ENCODE results near the gene TOR1AIP1. TPM values are rescaled to one million over a fixed set of nuclear protein-coding genes. Genes with fewer than 3 reads are reported as not detected.
A peak's percentile ranks its signal among the peaks of the same experiment; 100 is the strongest.
"Not testable (repeated sequence)": the region's sequence is repeated elsewhere in the genome, so short reads cannot be mapped to it uniquely, and the experiment has no call there.

Gene TOR1AIP1
- total RNA-seq, 1 donor from 2014 or later: 51.5 TPM

DNA sequence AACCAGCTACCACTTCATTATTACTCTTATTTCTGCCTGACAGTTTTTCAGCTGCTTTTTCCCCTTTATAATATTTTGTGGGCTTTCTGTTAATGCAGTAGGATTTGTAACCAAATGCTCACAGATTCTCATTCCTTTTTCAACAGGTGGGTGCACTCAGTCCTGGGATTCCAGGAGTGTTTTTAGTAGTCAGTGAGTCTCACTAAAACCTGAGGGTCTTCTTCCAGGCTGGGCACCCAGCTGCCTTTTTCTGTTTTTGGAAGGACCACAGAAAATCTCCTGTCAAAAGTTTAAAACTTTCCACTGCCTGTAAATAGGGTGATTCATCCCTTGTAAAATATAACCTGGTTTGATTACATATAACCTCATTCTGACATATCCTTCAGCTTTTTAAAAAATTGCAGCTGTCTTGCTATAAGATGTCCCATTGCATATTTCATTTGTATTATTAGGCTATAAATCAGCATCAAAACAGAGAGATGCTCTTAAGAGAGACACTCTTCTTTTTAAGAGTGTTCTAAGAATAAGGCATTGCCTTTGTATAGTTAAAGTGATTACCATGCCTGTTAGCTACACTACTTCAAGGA, 55.7 kb downstream of the TOR1AIP1 start:
- DNase-seq (ENCODE audit: low spot score): no peak

DNA sequence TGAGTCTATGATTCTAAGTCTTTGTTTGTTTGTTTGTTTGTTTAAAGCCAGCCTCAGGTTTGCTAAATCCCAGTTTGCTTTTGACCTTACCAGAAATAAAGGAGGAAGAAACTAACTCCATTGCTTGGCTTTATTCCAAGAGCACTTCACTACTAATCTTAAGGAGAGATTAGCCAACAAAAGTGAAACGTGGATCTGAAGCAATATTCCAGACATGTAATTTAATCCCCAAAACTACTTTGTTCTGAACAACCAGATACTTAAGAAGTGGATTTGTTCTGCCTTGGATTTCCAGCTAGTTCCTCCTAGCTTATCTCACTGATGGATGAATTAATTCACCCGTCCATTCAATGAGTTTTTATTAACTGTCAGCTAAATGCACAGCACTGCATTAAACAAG, 56.7 kb downstream of the TOR1AIP1 start:
- no peak for DNase-seq (ENCODE audit: low spot score)

DNA sequence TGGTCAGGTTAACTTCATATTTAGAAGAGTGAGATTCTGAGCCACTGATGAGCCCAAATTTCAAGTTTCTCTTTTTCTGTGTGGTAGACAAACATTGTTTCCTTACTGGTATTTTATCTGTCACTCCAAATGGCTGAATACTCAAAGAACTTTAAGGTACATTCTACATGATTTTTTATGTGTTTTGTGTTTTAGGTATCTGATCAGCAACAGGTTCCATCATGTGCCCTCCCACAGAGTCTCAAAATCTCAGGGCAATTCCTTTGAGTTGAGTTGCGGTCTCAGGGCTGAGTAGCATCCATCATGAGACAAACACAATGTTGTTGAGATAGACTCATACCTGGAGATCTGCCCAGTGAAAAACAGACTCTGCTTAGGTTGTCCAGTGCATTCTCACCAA, 57.9 kb downstream of the TOR1AIP1 start:
- no peak for DNase-seq (ENCODE audit: low spot score)

DNA sequence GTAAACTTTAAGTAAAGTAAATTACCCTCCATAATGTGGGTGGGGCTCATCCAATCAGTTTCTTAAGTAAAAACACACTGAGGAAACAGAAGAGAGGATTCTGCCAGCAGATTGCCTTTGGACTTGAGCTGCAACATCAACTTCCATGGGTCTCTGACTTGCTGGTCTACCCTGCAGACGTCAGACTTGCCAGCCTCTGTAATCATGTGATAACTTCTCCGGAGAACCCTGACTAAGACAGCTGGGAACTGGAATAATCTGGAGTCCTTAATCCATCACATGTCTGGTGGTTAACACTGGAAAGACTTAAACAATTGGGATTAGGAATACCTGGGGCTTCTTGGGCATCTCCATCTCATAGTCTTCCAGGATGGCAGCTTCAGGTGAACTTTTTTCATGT, 59.4 kb downstream of the TOR1AIP1 start:
- no peak for DNase-seq (ENCODE audit: low spot score)

DNA sequence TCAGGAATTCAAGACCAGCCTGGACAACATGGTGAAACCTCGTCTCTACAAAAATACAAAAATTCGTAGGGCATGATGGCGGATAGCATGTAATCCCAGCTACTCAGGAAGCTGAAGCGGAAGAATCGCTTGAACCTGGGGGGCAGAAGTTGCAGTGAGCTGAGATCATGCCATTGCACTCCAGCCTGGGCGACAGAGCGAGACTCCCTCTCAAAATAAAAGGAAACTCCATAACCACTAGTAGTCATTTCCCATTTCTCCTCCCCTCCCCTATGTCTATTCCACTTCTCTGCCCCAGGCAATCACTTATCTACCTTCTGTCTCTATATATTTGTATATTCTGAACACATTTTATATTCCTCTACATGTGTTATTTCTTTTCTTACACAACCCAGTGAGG, 68.6 kb downstream of the TOR1AIP1 start:
- DNase-seq (ENCODE audit: low spot score): no peak

DNA sequence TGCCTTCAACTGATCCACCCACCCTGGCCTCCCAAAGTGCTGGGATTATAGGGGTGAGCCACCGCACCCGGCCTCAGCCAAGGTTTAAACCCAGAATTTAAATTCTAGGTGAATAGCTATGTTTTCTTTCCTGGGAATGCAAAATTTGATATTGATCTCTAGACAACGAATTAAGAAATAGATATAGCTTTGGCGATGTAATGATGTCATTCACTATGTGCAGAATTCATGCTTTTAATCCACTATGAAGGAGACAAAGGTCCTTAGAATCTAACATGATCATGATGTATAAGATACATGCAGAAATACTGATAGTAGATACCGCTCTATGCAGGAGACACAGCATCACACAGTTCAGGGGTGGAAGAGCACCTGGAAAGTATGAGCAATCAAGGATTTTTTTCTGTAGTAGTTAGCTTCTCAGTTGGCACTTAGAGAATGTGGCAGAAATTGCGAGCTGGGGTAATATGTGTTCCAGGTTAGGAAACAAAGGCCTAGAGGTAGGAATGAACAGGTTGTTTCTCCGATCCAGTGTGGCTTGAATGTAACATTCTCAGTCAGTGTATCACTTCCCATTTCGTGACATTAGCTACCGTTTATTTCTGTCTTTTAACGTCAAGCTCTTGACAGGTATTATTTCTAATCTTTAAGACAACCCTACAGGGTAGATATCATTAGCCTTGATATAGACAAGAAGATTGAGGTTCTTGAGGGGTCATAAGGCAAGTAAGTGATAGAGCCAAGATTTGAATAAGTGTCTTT, 69.5 kb downstream of the TOR1AIP1 start:
- DNase-seq (ENCODE audit: low spot score): no peak

DNA sequence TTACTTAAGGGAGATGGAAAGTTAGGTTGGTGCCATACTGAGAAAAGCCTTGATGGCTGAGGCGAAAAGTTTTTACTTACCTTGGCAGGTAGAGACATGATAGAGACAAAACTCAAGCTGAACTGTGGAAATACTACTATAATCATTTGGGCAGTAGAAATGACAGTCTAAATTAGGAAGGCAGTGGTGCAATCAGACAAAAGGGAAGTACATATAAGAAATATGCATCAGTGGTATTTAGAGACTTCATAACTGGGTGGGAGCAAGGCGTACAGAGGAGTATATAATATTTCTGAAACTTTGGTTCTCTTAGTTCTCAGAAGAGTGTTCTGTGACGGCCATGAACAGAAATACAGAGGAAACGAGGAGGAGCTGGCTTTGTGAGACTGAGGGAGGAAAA, 70.1 kb downstream of the TOR1AIP1 start:
- no peak for DNase-seq (ENCODE audit: low spot score)

DNA sequence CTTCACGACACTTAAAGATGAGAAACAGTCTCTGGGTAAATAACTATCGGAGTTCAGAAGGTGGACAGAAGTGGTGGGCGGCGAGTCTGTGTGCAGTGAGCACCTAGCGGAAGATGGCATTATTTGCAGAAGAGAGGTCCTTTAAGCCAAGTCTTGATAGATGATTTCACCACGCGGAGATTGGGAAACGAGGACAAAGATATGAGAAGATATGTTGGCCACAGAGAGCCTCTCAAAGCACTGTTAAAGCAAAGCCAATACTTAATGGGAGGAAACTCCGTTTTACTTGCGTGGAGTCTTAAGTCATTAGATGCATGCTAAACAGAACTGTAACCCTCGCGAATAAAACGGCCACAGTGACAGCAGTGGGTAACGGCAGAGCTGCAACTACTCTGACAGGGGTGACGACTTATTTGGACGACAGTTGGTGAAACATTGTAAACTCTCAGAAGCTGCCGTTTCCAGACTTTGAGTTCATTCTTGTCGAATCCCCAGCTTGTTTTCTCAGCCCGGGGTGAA, 71.9 kb downstream of the TOR1AIP1 start:
- no peak for DNase-seq (ENCODE audit: low spot score)

DNA sequence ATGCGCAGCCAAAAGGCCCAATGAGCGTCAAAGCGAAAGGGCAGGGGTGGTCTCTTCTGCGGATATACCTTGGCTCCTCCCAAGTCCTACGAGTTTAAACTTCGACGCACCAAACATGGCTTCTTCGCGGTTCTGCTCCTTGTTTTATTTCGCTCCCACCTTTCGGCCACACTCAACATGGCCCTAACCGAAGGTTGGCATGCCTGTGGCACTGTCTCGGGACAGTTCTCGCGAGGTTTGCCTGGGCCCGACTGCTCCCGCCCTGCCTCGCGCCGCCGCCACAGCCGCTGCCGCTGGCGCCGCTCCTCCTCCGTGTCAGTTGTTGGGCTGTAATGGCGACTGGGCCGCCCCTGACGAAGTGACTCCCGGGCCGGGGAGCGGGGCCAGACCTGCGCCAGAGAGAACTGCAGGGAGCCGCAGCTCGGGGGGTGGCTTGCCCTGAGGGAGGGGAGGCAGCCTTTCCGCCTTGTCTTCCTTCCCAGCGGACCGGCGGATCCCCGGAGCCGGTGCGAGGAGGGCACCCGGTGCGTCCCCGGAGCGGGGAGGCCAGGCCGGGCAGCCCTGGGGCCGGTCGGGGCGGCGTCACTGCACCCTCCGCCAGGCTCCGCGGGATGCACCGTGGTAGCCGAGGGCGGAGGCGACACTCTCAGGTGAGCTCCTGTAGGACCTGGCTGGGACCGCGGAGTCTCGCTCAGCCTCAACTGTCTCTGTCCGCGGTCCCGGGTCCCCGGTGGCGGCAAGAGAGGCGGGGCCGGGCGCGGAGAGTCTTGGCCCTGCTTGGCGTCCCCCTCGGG, 72.6 kb downstream of the TOR1AIP1 start, which contains the start of gene CEP350:
TSS of gene CEP350 (plus strand) at position 318 of the 794 bp plus-strand sequence. CDS start 31,372 bp downstream, outside the sequence.
- DNase-seq (ENCODE audit: low spot score): peak; percentile 99

DNA sequence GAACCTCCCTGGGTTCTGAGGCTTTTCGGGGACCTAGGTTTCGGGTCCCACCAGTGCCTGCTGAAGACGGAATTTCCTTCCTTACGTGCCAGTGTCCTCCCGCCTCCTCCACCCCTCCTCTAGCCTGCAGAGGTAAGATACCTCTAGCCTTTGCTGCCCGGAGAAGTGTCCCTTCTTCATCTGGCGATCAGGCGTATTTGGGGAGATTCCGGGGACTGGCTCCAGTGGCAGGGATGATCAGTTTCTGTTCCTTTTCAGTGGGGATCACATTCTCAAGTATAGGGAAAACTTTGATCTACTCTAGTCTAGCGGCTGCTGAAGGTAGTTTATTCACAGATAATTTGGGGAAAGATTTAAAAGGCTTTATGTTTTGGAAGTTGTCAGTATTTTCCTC, 73.2 kb downstream of the TOR1AIP1 start:
- DNase-seq (ENCODE audit: low spot score): no peak

DNA sequence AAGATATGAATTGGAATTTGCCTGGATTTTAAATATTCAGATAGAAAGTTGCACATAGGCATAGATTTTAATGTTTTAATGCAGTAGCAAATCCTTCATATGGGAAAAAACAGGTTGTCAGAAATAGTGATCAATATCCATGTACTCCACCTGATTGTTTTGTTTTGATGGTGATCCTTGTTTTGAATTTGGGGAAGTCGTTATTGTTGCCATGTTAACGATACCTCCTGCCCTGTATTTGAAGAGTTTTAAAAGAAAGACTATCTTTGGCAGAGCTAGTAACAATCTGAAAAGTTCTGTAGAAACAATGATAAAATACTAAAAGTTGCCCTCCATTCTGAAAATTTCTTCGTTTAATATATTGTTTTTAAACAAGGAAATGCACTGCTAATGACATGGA, 73.6 kb downstream of the TOR1AIP1 start:
- no peak for DNase-seq (ENCODE audit: low spot score)

DNA sequence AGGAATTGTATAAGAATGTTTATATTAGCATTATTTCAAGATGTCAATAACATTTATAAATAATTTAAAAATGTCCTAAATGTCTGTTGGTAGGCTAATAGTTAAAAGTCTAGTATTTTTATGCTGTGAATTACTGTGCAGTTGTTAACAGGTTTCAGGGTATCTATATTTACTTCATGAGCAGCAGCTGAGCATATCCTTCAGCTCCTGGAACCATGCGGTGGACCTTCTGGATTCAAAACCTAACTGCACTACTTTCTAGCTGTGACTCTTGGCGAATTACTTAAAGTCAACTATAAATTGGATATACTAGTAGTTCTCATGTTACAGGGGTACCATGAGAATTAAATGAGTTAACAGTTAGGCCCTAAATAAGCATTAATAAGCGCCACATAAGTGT, 76.3 kb downstream of the TOR1AIP1 start:
- no peak for DNase-seq (ENCODE audit: low spot score)

DNA sequence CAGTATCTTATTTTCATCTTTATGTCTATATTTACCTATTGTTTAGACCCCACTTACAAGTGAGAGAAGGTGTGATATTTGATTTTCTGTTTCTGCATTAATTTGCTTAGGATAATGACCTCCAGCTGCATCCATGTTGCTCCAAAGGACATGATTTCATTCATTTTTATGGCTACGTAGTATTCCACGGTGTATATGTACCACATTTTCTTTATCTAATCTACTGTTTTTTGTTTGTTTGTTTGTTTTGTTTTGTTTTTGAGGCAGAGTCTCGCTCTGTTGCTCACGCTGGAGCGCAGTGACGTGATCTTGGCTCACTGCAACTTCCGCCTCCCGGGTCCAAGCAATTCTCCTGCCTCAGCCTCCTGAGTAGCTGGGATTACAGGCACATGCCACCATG, 80.1 kb downstream of the TOR1AIP1 start:
- DNase-seq (ENCODE audit: low spot score): not testable (repeated sequence)

DNA sequence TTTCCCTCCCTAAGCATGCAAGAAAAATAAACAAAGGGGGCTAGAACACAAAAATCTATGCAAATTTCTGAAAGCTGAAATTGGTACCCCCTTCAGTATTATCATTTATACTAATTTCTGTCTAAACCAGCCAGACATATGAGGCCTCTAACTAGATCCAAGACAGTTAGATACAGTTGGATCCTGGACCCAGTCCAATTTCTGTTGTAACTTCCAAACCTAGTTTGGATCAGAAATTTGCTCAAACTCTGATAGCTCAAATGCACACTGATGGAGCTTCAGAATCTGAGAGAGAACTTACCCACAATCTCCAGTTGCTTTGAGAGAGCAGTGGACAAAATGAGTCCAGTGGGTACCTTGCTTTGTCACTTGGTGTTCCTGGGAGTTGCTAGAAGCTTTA, 84.5 kb downstream of the TOR1AIP1 start:
- no peak for DNase-seq (ENCODE audit: low spot score)

DNA sequence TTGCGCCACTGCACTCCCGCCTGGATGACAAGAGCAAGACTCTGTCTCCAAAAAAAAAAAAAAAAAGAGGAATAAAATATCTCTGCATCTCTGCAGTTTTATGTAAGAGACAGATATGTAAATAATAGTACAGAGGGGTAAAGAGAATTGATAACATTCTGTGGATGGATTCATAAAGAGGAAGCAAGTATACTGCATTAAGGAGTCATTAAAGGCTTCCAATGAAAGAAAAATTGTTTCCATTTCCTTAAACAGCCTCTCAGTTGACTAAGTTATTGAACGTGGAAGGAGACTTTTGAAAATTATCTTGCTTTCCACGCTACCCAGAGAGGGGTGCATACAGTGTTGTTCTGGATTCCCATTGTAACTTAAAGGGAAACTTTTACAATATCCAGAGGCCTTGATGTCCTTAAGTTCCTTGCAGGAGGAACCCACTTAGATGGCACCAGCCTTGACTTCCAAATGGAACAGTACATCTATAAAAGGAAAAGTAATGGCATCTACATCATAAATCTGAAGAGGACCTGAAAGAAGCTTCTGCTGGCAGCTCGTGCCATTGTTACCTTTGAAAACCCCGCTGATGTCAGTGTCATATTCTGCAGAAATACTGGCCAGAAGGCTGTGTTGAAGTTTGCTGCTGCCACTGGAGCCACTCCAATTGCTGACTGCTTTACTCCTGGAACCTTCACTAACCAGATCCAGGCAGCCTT, 86.4 kb downstream of the TOR1AIP1 start:
- no peak for DNase-seq (ENCODE audit: low spot score)

DNA sequence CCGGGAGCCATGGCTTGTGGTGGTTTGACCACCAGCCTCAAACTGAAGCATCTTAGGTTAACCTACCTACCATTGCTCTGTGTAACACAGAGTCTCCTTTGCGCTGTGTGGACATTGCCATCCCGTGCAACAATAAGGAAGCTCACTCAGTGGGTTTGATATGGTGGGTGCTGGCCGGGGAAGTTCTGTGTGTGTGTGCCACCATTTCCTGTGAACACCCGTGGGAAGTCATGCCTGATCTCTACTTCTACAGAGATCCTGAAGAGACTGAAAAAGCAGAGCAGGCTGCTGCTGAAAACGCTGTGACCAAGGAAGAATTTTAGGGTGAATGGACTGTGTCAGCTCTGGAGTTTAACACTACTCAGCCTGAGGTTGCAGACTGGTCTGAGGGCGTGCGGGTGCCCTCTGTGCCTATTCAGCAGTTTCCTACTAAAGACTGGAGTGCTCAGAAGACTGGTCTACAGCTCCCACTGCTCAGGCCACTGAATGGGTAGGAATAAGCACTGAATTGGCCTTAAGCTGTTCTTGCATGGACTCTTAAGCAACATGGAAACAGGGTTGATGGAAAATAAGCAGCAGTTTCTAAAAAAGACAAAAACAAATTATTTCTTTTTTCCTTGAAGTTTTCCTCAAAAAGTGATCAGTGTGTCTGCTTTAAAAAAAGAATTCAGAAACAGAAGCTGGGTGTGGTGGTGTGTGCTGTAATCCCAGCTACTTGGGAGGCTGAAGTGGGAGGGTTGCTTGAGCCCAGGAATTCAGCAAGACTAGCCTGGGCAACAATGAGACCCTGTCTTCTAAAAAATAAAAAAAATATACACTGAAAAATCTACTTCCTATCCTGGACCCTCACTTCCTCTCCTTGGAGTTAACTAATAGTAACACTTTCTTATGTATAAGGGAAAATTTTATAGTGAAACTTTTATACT, 87.2 kb downstream of the TOR1AIP1 start:
- DNase-seq (ENCODE audit: low spot score): no peak
